MM.1S (cell line): ENCODE data around the gene DSCAML1.
"Not testable (repeated sequence)": the region's sequence is repeated elsewhere in the genome, so short reads cannot be mapped to it uniquely, and the experiment has no call there.

Experiments
- DNase-seq: peaks from one replicate; pipeline ENCODE4 v3.0.0-alpha.2; 2015
- H2AFZ ChIP-seq: fragments of 300-600 bp; sonication (generic); 2 replicates; pipeline ENCODE4 v1.6.0; 2016; ENCODE audit warnings: antibody characterized with exemption, low read length
- H3F3A ChIP-seq: fragments of 300-600 bp; sonication (generic); 2 replicates; pipeline ENCODE4 v1.6.1; 2016; ENCODE audit warnings: mild to moderate bottlenecking, antibody characterized with exemption, low read length, moderate library complexity, mixed read lengths; ENCODE audit not compliant: insufficient read depth
- H3K27ac ChIP-seq: fragments of 300-600 bp; sonication (generic); 2 replicates; pipeline ENCODE4 v1.5.1; 2016; ENCODE audit warnings: mild to moderate bottlenecking, low read length
- H3K27me3 ChIP-seq: fragments of 300-600 bp; sonication (generic); replicated peaks from 2 replicates; pipeline ENCODE4 v1.6.0; 2016; ENCODE audit warnings: low read length; ENCODE audit not compliant: insufficient read depth
- H3K36me3 ChIP-seq: fragments of 300-600 bp; sonication (generic); replicated peaks from 2 replicates; pipeline ENCODE4 v1.6.1; 2016; ENCODE audit warnings: mild to moderate bottlenecking, low read length, mixed read lengths; ENCODE audit not compliant: insufficient read depth
- H3K4me1 ChIP-seq: fragments of 300-600 bp; sonication (generic); 2 replicates; pipeline ENCODE4 v1.6.1; 2016; ENCODE audit warnings: low read length, mixed read lengths
- H3K4me2 ChIP-seq: fragments of 300-600 bp; sonication (generic); 2 replicates; pipeline ENCODE4 v1.6.0; 2016; ENCODE audit warnings: low read depth, low read length
- H3K4me3 ChIP-seq: fragments of 300-600 bp; sonication (generic); 2 replicates; pipeline ENCODE4 v1.5.1; 2016; ENCODE audit warnings: low read length, mixed read lengths
- H3K79me2 ChIP-seq: fragments of 300-600 bp; sonication (generic); 2 replicates; pipeline ENCODE4 v1.6.1; 2016; ENCODE audit warnings: mixed run types, low read length, mixed read lengths
- H3K9ac ChIP-seq: fragments of 300-600 bp; sonication (generic); 2 replicates; pipeline ENCODE4 v1.6.1; 2016; ENCODE audit warnings: low read length, mixed read lengths
- H3K9me2 ChIP-seq: fragments of 300-600 bp; sonication (generic); replicated peaks from 2 replicates; pipeline ENCODE4 v1.6.1; 2016; ENCODE audit warnings: mild to moderate bottlenecking, low read length, mixed read lengths; ENCODE audit not compliant: insufficient read depth
- H3K9me3 ChIP-seq: fragments of 300-600 bp; sonication (generic); replicated peaks from 2 replicates; pipeline ENCODE4 v1.6.1; 2016; ENCODE audit warnings: mild to moderate bottlenecking, low read length, mixed read lengths; ENCODE audit not compliant: insufficient read depth
- H4K20me1 ChIP-seq: fragments of 300-600 bp; sonication (generic); 2 replicates; pipeline ENCODE4 v1.6.1; 2016; ENCODE audit warnings: mild to moderate bottlenecking, low read length, moderate library complexity, mixed read lengths; ENCODE audit not compliant: insufficient read depth
- EZH2 ChIP-seq: fragments of 300-600 bp; sonication (generic); optimal IDR thresholded peaks from 2 replicates; pipeline ENCODE3; 2017; ENCODE audit warnings: low read depth, mild to moderate bottlenecking, antibody characterized with exemption, low read length, mixed read lengths
- EZH2phosphoT487 ChIP-seq: fragments of 300-600 bp; sonication (generic); IDR thresholded peaks from 2 replicates; pipeline ENCODE4 v1.6.1; 2018; ENCODE audit warnings: antibody characterized with exemption, low read length
- TF ChIP-seq, protein P1 (sequence below): fragments of 300-600 bp; sonication (generic); IDR thresholded peaks from 2 replicates; pipeline ENCODE4 v1.5.1; 2016; ENCODE audit warnings: antibody characterized with exemption, low read length, mixed read lengths

DSCAML1 gene

DNA sequence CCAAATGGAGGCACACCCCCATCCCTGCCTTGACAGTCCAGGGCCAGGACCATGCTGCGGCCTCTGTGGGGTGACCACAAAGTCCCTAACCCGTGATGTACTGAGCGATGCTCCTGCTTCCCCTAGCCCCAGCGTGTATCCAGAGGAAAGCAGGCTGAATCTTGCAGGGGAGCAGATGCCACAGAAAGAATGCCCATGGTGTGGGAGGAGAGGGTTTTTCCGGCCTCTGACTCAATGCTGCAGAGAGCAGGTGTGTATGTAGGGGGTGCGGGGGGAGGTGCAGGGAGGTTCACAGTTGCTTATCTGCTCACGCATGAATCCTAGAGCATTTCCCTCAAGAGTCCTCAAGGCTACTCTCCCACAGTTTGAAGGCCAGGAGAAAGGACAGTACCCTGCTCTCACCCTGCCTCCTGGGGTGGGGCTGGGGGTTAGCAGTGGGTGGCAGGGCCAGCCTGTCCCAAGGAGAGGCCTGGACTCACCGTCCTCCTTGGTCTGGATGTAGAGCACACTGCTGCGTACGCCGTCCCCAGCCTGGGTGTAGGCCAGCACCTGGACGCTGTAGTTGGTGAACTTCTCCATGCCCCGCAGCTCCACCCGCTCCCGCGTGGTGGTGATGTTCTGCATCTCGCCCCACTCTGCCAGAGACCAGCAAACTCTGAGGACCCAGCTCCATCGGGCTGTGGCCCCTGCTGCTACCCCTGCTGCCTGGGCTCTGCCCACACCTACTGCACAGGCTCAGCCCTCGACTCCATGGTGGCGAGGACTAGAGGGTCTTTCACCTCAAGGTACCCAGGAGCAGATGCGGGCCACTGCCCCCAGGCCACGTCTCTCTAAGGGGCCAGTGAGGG is 338.5 kb downstream of the DSCAML1 start:
- Histone ChIP-seq H3K4me3 (no peak overlapping the region), H3K4me2 (no peak overlapping the region), H3K27ac (no peak overlapping the region), H3K4me1 (no peaks in the 10 kb centered on the region), H2AFZ (no peak overlapping the region), H3F3A (no peaks in the 10 kb centered on the region), H3K79me2 (no peaks in the 10 kb centered on the region), H4K20me1 (no peaks in the 10 kb centered on the region), H3K9ac (no peak overlapping the region), H3K27me3 (peaks cover 72% of the 10 kb centered on the region), H3K36me3 (no peaks in the 10 kb centered on the region), H3K9me3 (no peaks in the 10 kb centered on the region), H3K9me2 (no peaks in the 10 kb centered on the region)
- DNase-seq, result no peak
- TF ChIP-seq EZH2phosphoT487, result no peak
- TF ChIP-seq, protein P1, sequence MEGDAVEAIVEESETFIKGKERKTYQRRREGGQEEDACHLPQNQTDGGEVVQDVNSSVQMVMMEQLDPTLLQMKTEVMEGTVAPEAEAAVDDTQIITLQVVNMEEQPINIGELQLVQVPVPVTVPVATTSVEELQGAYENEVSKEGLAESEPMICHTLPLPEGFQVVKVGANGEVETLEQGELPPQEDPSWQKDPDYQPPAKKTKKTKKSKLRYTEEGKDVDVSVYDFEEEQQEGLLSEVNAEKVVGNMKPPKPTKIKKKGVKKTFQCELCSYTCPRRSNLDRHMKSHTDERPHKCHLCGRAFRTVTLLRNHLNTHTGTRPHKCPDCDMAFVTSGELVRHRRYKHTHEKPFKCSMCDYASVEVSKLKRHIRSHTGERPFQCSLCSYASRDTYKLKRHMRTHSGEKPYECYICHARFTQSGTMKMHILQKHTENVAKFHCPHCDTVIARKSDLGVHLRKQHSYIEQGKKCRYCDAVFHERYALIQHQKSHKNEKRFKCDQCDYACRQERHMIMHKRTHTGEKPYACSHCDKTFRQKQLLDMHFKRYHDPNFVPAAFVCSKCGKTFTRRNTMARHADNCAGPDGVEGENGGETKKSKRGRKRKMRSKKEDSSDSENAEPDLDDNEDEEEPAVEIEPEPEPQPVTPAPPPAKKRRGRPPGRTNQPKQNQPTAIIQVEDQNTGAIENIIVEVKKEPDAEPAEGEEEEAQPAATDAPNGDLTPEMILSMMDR, result no peak
- TF ChIP-seq EZH2, result no peak

DNA sequence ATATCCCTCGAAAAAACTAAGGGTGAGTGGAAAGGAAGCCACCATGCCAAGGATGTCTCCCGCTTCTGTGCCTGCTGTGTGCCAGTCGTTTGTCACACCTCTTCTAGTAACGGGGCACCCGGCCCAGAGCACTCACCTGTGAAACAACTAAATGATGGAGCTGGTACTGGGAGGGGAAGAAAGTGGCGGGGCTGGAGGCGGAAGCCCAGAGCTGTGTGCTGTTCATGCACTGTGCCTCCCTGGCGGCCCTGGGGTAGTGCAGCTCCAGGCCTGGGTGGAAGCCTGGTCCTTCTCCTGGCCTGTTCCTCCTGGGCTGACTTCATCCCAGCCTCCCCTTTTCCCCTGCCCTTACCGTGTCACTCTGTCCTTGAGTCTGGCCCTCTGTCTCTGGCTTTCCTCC is 339.2 kb downstream of the DSCAML1 start:
- no peak for DNase-seq
- H3K36me3 ChIP-seq, result no peaks in the 10 kb centered on the region
- TF ChIP-seq EZH2 (no peak), EZH2phosphoT487 (no peak)
- TF ChIP-seq, protein P1, result no peak

DNA sequence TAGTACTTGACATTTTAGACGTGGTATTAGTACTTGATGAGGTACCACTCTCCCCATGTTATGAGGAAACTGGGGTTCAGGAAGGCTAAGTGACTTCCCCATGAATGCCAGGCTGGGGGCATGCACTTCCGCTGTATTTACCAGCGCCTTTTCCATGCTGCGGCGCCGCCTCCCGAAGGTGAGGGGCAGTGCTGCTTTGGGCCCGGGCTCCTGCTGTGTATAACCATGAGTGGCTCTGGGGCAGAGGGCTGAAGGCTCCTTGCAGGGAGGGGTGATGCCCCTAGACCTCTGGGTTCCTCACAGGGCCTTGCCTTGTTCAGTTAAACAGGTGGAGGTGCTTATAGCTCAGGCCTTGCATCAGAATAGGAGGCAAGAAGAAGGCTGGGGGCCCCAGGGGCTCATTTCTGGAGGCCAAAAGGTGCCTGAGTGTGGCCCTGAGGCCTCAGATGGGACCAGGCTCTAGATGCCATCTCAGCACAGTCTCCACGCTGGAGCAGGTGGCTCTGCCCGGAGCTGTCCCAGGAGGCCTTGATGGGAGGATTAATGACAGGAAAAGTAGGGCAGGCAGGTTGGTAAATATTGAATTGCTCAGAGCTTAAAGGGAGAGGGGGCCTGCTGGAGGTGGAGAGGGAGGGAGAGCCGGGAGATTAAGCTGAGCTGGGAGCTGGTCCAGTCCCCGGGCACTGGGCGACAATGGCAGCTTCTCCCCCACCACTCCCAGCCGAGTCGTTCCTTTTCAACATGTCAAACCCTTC is 339.8 kb downstream of the DSCAML1 start:
- H3K4me3 ChIP-seq, result no peak overlapping the region
- H3K4me1 ChIP-seq, result no peaks in the 10 kb centered on the region
- H3K27ac ChIP-seq, result no peak overlapping the region
- H3K4me2 ChIP-seq, result no peak overlapping the region
- no peaks in the 10 kb centered on the region for H3K79me2 ChIP-seq
- peaks cover 63% of the 10 kb centered on the region for H3K27me3 ChIP-seq
- no peaks in the 10 kb centered on the region for H3K9me2 ChIP-seq
- DNase-seq, result no peak
- no peaks in the 10 kb centered on the region for H3K36me3 ChIP-seq
- H3F3A ChIP-seq, result no peaks in the 10 kb centered on the region
- no peak overlapping the region for H2AFZ ChIP-seq
- no peak overlapping the region for H3K9ac ChIP-seq
- no peaks in the 10 kb centered on the region for H3K9me3 ChIP-seq
- no peaks in the 10 kb centered on the region for H4K20me1 ChIP-seq
- TF ChIP-seq, protein P1, result no peak
- no peak for TF ChIP-seq EZH2phosphoT487
- no peak for TF ChIP-seq EZH2

More for the DNA sequence above, 339.2 kb downstream of the DSCAML1 start:
- Histone ChIP-seq H3K9me3 (no peaks in the 10 kb centered on the region), H3K9ac (no peak overlapping the region), H3K27ac (no peak overlapping the region), H3K27me3 (peaks cover 65% of the 10 kb centered on the region), H4K20me1 (no peaks in the 10 kb centered on the region), H3K79me2 (no peaks in the 10 kb centered on the region), H3K4me2 (no peak overlapping the region), H3K4me1 (no peaks in the 10 kb centered on the region), H2AFZ (no peak overlapping the region), H3F3A (no peaks in the 10 kb centered on the region), H3K4me3 (no peak overlapping the region), H3K9me2 (no peaks in the 10 kb centered on the region)

DNA sequence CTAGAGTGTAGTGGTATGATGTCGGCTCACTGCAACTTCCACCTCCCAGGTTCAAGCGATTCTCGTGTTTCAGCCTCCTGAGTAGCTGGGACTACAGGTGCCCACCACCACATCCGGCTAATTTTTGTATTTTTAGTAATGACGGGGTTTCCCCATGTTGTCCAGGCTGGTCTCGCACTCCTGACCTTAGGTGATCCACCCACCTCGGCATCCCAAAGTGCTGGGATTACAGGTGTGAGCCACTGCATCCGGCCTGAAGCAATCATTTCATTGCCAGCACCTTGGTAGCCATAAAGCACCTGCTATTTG is 340.3 kb downstream of the DSCAML1 start:
- DNase-seq, H4K20me1 ChIP-seq, H3F3A ChIP-seq, H3K9me3 ChIP-seq, H3K4me1 ChIP-seq, H3K9me2 ChIP-seq, H3K9ac ChIP-seq, H3K4me3 ChIP-seq, H2AFZ ChIP-seq, H3K4me2 ChIP-seq, H3K79me2 ChIP-seq, H3K36me3 ChIP-seq, H3K27ac ChIP-seq: not testable (repeated sequence)
- peaks cover 63% of the 10 kb centered on the region for H3K27me3 ChIP-seq
